Ovary (tissue), 9 donors: Measurements from ENCODE around the gene VCL. TPM values are rescaled to one million over a fixed set of nuclear protein-coding genes. Genes with fewer than 3 reads are reported as not detected.
"Not testable (repeated sequence)": the region's sequence is repeated elsewhere in the genome, so short reads cannot be mapped to it uniquely, and the experiment has no call there.

Experiments used
- DNase-seq, 5 donors: peaks; one replicate each; pipeline ENCODE4 v3.0.0-alpha.2; 2019 to 2020
- H3K27ac ChIP-seq, 2 donors: fragments of 200-600 bp; one replicate each; pipeline versions ENCODE4 v1.5.1 to v1.8.0; 2019 to 2022
- H3K27me3 ChIP-seq: fragments of 200-600 bp; one replicate; pipeline ENCODE4 v1.8.0; 2022
- H3K36me3 ChIP-seq: fragments of 200-600 bp; sonication (generic); one replicate; pipeline ENCODE4 v1.5.1; 2019
- H3K4me1 ChIP-seq: one replicate; pipeline ENCODE4 v1.8.1; 2013; ENCODE audit warnings: mild to moderate bottlenecking, moderate library complexity; ENCODE audit not compliant: insufficient read depth
- H3K4me3 ChIP-seq: fragments of 200-600 bp; sonication (generic); one replicate; pipeline ENCODE4 v1.5.1; 2017
- H3K9me3 ChIP-seq, 2 donors: fragments of 200-600 bp in 1 of 2; sonication (generic) in 1 of 2; one replicate each; pipeline versions ENCODE4 v1.5.1 to v1.8.1; 2013 to 2019; ENCODE audit warnings: mild to moderate bottlenecking in 1 of 2, moderate library complexity in 1 of 2
- CTCF ChIP-seq, 3 donors: fragments of 450-650 bp in 2 of 3; fragments of 200-600 bp in 1 of 3; IDR thresholded peaks; one replicate each; pipeline versions ENCODE4 v1.5.1 to v1.8.0; 2016 to 2022; ENCODE audit warnings: antibody characterized with exemption in 3 of 3, mild to moderate bottlenecking in 1 of 3
- EP300 ChIP-seq: sonication (generic); formaldehyde crosslinking; IDR thresholded peaks from one replicate; pipeline ENCODE4 v1.6.1; 2017; ENCODE audit warnings: antibody characterized with exemption
- POLR2A ChIP-seq: fragments of 450-650 bp; IDR thresholded peaks from one replicate; pipeline ENCODE4 v1.6.1; 2017; ENCODE audit warnings: antibody characterized with exemption, mild to moderate bottlenecking, moderate library complexity
- WGBS, 3 donors: extraction: QIAGEN DNeasy Blood & Tissue Kit in 1 of 3; methylation state at CpG; one replicate each; pipeline versions ENCODE4 v1.1.5 to v1.1.7; 2013 to 2017; 5-methylcytosine and 5-hydroxymethylcytosine counted together
- intact Hi-C, 4 donors: fragments of 100-400 bp; cut with DNase I; formaldehyde crosslinking; loops; one replicate each; pipeline versions ENCODE4 v1.11.0 to v1.15.1; 2022 to 2023
- polyA plus RNA-seq, 2 donors: library from polyadenylated mRNA; stranded (reverse); fragments of 200-250 nt in 1 of 2; fragments of 350-450 nt in 1 of 2; fragmentation: Illumina TruSeq in 1 of 2; extraction: RNeasy Lipid Tissue Mini Kit (QIAGEN cat#74804) in 1 of 2; gene quantifications; one replicate each; pipeline ENCODE4 v1.2.3, GENCODE V29; 2013 to 2014
- total RNA-seq, 7 donors: library from RNA; depleted of rRNA in 2 of 7; stranded (reverse); fragments of >200 nt in 2 of 7; fragmentation: NEBNext Ultra II Directional in 3 of 7; extraction: Animal tissue kit (Norgen Biotek cat#: 25700) in 3 of 7; gene quantifications; one replicate each; pipeline versions ENCODE4 v1.1.0 to v1.2.4, GENCODE V29; 2016 to 2023
- donor health status: DM: no; HTN: no; CAD: no; lungs with moderate emphysema.
- donor health status: DM: no; HTN: no; CAD: no.
- donor health status: Bipolar disorder and iron deficiency.
- donor health status: DM: yes; HTN: yes; CAD: no.
- donor health status: DM: no; HTN: no; CAD: no.
- donor health status: DM: yes; HTN: yes; CAD: no.

Gene VCL
- total and polyA plus RNA-seq, 9 donors: 43.3 to 189 (median 114) TPM

- Histone ChIP-seq H3K9me3 (no peaks in the 10 kb centered on the region), H3K27me3 (no peaks in the 10 kb centered on the region), H3K4me3 (no peak overlapping the region), H3K36me3 (no peaks in the 10 kb centered on the region), H3K4me1 (no peaks in the 10 kb centered on the region), H3K27ac (no peak overlapping the region)
- intact Hi-C loops: no loop called here
- WGBS, 3 donors: 0 to 60% (median 31%) methylated on average over 1 of the region's 1 CpG
- no peak for DNase-seq
- TF ChIP-seq EP300: no peak
- no peak for TF ChIP-seq CTCF (IDR thresholded peaks at IDR 0.05)
- TF ChIP-seq POLR2A: no peak
These were observed 125.2 kb downstream of the VCL start for GRCh38 chr10:74123081-74123480.

GRCh38 chr10:74133923-74134820 lies 136.3 kb downstream of the VCL start:
- H3K9me3 ChIP-seq: no peaks in the 10 kb centered on the region
- H3K27ac ChIP-seq: no peak overlapping the region
- no peaks in the 10 kb centered on the region for H3K27me3 ChIP-seq
- 86% methylated on average over 11 of the region's 11 CpGs for WGBS, 3 donors
- H3K4me1 ChIP-seq: no peaks in the 10 kb centered on the region
- DNase-seq: no peak
- TF ChIP-seq CTCF (IDR thresholded peaks at IDR 0.05): no peak
- TF ChIP-seq EP300: no peak
- TF ChIP-seq POLR2A: no peak
- H3K36me3 ChIP-seq: no peaks in the 10 kb centered on the region
- intact Hi-C loops: no loop called here
- no peak overlapping the region for H3K4me3 ChIP-seq

GRCh38 chr10:74135452-74135851 lies 137.5 kb downstream of the VCL start:
- no peak for DNase-seq
- 93 to 95% (median 93%) methylated on average over 3 of the region's 3 CpGs for WGBS, 3 donors
- intact Hi-C loops: no loop called here
- TF ChIP-seq CTCF (IDR thresholded peaks at IDR 0.05) (no peak), POLR2A (no peak), EP300 (no peak)
- Histone ChIP-seq H3K4me3 (no peak overlapping the region), H3K9me3 (no peaks in the 10 kb centered on the region), H3K4me1 (no peaks in the 10 kb centered on the region), H3K36me3 (no peaks in the 10 kb centered on the region), H3K27ac (no peak overlapping the region), H3K27me3 (no peaks in the 10 kb centered on the region)

GRCh38 chr10:74137992-74138391 lies 140.1 kb downstream of the VCL start:
- no peaks in the 10 kb centered on the region for H3K9me3 ChIP-seq
- no peaks in the 10 kb centered on the region for H3K27me3 ChIP-seq
- H3K27ac ChIP-seq: no peak overlapping the region
- WGBS, 3 donors: 92 to 95% (median 93%) methylated on average over 5 of the region's 5 CpGs
- H3K4me3 ChIP-seq: no peak overlapping the region
- intact Hi-C loops: no loop called here
- no peaks in the 10 kb centered on the region for H3K36me3 ChIP-seq
- DNase-seq: no peak
- TF ChIP-seq CTCF (IDR thresholded peaks at IDR 0.05) (no peak), POLR2A (no peak), EP300 (no peak)
- no peaks in the 10 kb centered on the region for H3K4me1 ChIP-seq

GRCh38 chr10:74138596-74138995 lies 140.7 kb downstream of the VCL start:
- H3K36me3 ChIP-seq, H3K9me3 ChIP-seq, H3K27me3 ChIP-seq, H3K4me1 ChIP-seq, intact Hi-C loops, DNase-seq, H3K27ac ChIP-seq, H3K4me3 ChIP-seq: not testable (repeated sequence)
- WGBS, 3 donors: 92 to 97% (median 96%) methylated on average over 5 of the region's 5 CpGs
